ENCODE measurements around the gene CELF1.

Gene CELF1

DNA sequence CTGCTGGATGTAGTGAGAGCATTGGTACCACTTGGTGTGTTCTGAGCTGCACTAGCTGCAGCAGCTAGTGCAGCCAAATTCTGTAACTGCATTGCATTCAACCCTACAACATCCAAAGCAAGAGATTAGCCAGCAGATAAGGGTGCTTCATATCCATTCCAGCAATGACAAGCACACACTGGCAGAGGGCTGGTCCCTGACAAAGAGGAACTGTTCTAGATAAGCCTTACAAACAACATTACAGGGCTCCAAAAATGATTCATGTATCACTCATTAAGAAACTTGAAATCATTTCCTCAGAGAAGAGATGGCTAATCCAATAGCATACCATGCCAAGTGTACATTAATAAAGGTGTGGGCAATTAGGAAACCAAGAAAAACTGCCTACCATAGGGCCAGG, 75.6 kb downstream of the CELF1 start:
- Histone ChIP-seq H4K20me1 (ENCODE audit: insufficient read depth, low read length) (no peaks in the 10 kb centered on the region; the same call in 1 of the 2 replicates), H3K9me2 (replicated peaks; ENCODE audit: insufficient read depth, low read length) (no peaks in the 10 kb centered on the region), H3K36me3 (replicated peaks; ENCODE audit: insufficient read depth, low read length) (peaks cover 10% of the 10 kb centered on the region), H3K27ac (ENCODE audit: low read length) (no peak overlapping the region), H2AFZ (ENCODE audit: low read length) (no peak overlapping the region), H3K4me2 (ENCODE audit: low read depth, low read length) (no peak overlapping the region), H3K4me3 (ENCODE audit: low read length) (no peak overlapping the region), H3K9ac (ENCODE audit: low read length) (no peak overlapping the region), H3K79me2 (ENCODE audit: low read length) (peaks cover 4% of the 10 kb centered on the region; the same call in 1 of the 2 replicates), H3F3A (ENCODE audit: insufficient read depth, low read length) (no peaks in the 10 kb centered on the region), H3K4me1 (ENCODE audit: low read length) (no peaks in the 10 kb centered on the region), H3K27me3 (replicated peaks; ENCODE audit: insufficient read depth, low read length) (no peaks in the 10 kb centered on the region), H3K9me3 (replicated peaks; ENCODE audit: insufficient read depth, low read length) (no peaks in the 10 kb centered on the region)
- no peak for TF ChIP-seq EZH2 (optimal IDR thresholded peaks at IDR 0.05; ENCODE audit: low read depth, low read length)
- DNase-seq, result no peak

GRCh38 chr11:47470671-47471070, 82.3 kb downstream of the CELF1 start:
- Histone ChIP-seq H3K4me2 (ENCODE audit: low read depth, low read length) (no peak overlapping the region), H3K36me3 (replicated peaks; ENCODE audit: insufficient read depth, low read length) (no peaks in the 10 kb centered on the region; the same call in none of the 2 replicates), H3K79me2 (ENCODE audit: low read length) (peaks cover 26% of the 10 kb centered on the region; the same call in 1 of the 2 replicates), H3K27ac (ENCODE audit: low read length) (no peak overlapping the region), H3K9me3 (replicated peaks; ENCODE audit: insufficient read depth, low read length) (no peaks in the 10 kb centered on the region), H3K9ac (ENCODE audit: low read length) (no peak overlapping the region), H3F3A (ENCODE audit: insufficient read depth, low read length) (no peaks in the 10 kb centered on the region), H3K9me2 (replicated peaks; ENCODE audit: insufficient read depth, low read length) (no peaks in the 10 kb centered on the region), H3K4me3 (ENCODE audit: low read length) (no peak overlapping the region), H3K27me3 (replicated peaks; ENCODE audit: insufficient read depth, low read length) (no peaks in the 10 kb centered on the region), H2AFZ (ENCODE audit: low read length) (no peak overlapping the region), H4K20me1 (ENCODE audit: insufficient read depth, low read length) (no peaks in the 10 kb centered on the region; the same call in 1 of the 2 replicates), H3K4me1 (ENCODE audit: low read length) (no peaks in the 10 kb centered on the region)
- DNase-seq, result no peak
- no peak for TF ChIP-seq CTCF (IDR thresholded peaks at IDR 0.05; ENCODE audit: low read length)
- no peak for TF ChIP-seq EZH2 (optimal IDR thresholded peaks at IDR 0.05; ENCODE audit: low read depth, low read length)

- H3K9me2 ChIP-seq (replicated peaks; ENCODE audit: insufficient read depth, low read length), result no peaks in the 10 kb centered on the region
- no peaks in the 10 kb centered on the region; the same call in 1 of the 2 replicates for H4K20me1 ChIP-seq (ENCODE audit: insufficient read depth, low read length)
- TF ChIP-seq CTCF (IDR thresholded peaks at IDR 0.05; ENCODE audit: low read length) (no peak), EZH2 (optimal IDR thresholded peaks at IDR 0.05; ENCODE audit: low read depth, low read length) (no peak), EZH2phosphoT487 (IDR thresholded peaks at IDR 0.05; ENCODE audit: low read length) (no peak)
- no peak for DNase-seq
- H3F3A ChIP-seq (ENCODE audit: insufficient read depth, low read length), result no peaks in the 10 kb centered on the region
- no peaks in the 10 kb centered on the region for H3K27me3 ChIP-seq (replicated peaks; ENCODE audit: insufficient read depth, low read length)
- H3K4me2 ChIP-seq (ENCODE audit: low read depth, low read length), result no peak overlapping the region
- no peak overlapping the region for H3K27ac ChIP-seq (ENCODE audit: low read length)
- peaks cover 30% of the 10 kb centered on the region; the same call in 1 of the 2 replicates for H3K79me2 ChIP-seq (ENCODE audit: low read length)
- no peaks in the 10 kb centered on the region for H3K4me1 ChIP-seq (ENCODE audit: low read length)
- no peak overlapping the region for H3K9ac ChIP-seq (ENCODE audit: low read length)
- no peak overlapping the region for H2AFZ ChIP-seq (ENCODE audit: low read length)
- no peaks in the 10 kb centered on the region for H3K9me3 ChIP-seq (replicated peaks; ENCODE audit: insufficient read depth, low read length)
- no peak overlapping the region for H3K4me3 ChIP-seq (ENCODE audit: low read length)
- no peaks in the 10 kb centered on the region; the same call in none of the 2 replicates for H3K36me3 ChIP-seq (replicated peaks; ENCODE audit: insufficient read depth, low read length)
Measured at GRCh38 chr11:47469361-47470179, 83.4 kb downstream of the CELF1 start.

Measured in MM.1S (cell line).